GM12801 (cell line): ENCODE data around the gene DNAJC13.

Experiments
- TF ChIP-seq, protein P1 (sequence below): IDR thresholded peaks from one replicate; pipeline ENCODE4 v1.5.1; 2011; ENCODE audit warnings: control low read depth; ENCODE audit not compliant: insufficient read length; ENCODE audit errors: extremely low read depth

The DNAJC13 gene

DNA sequence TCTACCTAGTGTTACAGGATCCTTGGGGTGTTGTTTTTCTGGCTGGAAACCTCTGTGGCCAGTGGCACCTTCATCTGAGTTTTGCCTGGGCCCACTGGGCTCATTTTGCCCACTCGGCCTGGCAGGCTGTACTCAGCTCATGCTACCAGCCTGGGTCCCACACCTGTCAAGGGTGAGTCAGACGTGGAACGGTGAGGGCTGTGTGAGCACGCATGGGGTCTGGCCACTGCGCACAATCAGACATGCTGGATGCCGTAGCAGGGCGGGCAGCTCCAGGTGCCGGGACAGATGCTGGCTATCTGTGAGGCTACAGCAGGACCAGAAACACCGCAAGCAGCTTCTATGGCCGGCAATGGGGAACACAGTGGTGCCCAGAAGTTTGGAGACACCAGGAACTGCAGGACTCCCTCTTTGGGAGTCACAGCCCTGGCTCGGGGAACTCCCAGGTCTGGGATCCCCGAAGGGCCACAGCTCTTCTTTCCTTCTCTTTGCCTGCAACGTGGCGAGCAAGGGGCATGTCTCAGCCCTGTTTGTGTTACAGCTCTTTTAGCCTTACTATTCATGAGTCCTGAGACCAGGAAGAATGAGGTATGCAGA lies 35.9 kb upstream of the DNAJC13 start:
- TF ChIP-seq, protein P1, sequence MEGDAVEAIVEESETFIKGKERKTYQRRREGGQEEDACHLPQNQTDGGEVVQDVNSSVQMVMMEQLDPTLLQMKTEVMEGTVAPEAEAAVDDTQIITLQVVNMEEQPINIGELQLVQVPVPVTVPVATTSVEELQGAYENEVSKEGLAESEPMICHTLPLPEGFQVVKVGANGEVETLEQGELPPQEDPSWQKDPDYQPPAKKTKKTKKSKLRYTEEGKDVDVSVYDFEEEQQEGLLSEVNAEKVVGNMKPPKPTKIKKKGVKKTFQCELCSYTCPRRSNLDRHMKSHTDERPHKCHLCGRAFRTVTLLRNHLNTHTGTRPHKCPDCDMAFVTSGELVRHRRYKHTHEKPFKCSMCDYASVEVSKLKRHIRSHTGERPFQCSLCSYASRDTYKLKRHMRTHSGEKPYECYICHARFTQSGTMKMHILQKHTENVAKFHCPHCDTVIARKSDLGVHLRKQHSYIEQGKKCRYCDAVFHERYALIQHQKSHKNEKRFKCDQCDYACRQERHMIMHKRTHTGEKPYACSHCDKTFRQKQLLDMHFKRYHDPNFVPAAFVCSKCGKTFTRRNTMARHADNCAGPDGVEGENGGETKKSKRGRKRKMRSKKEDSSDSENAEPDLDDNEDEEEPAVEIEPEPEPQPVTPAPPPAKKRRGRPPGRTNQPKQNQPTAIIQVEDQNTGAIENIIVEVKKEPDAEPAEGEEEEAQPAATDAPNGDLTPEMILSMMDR = no peak

DNA sequence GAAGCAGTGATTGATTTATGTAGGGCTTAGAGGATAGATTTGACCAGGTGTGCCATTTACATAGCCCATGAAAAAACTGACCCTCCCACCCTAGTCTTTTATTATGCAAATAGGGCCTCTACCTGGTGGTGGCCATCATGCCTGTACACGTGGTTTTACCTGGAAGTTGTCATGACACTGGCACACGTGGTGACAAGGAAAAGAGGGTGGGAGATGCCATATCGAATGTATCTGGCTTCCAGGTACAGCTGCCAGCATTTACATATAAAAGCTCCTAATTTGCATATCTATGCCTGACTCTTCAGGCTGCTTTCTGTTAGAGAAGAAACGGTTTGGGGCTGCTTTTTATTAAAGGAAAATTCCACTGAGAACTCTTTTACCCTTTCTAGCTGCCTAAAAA lies 35.0 kb upstream of the DNAJC13 start:
- TF ChIP-seq, protein P1 = no peak

DNA sequence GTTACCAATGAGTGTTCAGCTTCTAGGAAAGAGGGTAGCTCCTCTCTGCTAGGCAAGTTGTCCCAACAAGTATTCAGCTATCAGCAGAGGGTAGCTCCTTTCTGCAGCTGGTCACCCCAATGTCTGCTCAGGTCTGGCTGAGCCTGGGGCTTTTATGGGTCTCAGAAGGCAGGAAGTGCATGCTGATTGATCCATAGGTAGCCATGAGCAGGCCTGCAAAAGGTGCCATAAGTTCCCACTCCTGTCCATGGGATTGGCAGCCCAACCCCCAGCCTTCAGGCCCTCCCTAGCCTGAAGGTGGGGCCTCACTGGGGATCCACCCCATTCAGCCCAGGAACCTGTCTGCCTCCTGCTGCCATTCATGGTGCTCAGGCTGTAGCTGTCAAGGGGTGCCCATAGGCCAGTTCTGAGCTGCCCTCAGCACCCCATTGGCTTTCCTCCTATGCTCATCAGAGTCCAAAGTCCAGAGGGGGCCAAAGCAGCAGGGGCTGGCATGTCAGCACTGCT lies 34.6 kb upstream of the DNAJC13 start:
- TF ChIP-seq, protein P1 = no peak

DNA sequence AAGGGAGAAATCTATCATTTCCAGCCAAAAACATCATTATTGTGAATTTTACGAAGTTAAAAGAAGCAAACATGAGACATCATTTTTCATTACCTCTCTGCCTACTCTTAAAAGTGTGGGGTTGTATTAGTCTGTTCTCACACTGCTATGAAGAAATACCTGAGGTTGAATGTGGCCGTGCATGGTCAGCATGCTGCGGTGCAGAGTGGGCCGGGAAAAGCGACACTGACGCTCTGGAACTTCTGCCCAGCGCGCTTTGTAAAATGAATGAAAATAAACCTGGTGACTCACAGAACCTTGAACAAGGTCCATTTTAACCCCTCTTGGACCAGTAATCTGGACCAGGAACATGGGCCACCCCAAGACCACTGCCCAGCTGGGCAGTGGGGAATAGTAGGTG lies 31.0 kb upstream of the DNAJC13 start:
- TF ChIP-seq, protein P1 = no peak

DNA sequence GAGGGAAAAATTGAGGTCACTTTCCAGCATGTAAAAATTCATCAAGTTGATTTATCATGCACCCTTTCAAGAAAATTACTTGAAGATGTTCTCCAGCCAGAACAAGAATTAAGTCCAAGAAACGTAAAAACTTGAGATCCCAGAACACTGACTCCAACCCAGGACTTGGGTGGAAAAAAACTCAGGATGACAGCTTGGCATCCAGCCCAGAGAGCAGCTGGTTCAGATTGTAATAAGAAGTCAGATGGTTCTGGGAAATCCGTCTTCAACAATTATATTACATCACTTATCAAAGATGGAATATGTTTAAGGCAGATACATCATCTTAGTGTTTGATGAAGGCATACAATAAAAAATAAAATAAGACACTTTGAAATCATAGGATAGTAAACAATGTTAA lies 23.0 kb upstream of the DNAJC13 start:
- TF ChIP-seq, protein P1 = no peak

DNA sequence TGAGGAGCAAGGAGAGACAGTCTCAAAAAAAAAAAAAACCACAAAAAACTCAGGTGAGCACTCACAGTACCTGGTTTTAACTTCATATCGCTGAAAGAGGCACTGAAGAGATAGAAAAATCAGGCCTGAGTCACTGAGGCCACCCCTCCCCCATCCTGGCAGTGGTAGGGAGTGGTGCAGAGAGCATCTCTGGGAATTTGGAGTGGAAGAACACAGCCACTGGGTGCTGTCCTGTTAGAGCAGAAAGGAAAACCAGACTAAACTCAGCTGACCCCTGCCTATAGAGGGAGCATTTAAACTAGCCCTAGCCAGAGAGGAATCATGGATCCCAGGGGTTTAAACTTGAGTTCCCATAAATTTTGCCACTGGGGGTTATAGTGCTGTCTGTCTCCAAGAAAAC lies 22.2 kb upstream of the DNAJC13 start:
- TF ChIP-seq, protein P1 = no peak

DNA sequence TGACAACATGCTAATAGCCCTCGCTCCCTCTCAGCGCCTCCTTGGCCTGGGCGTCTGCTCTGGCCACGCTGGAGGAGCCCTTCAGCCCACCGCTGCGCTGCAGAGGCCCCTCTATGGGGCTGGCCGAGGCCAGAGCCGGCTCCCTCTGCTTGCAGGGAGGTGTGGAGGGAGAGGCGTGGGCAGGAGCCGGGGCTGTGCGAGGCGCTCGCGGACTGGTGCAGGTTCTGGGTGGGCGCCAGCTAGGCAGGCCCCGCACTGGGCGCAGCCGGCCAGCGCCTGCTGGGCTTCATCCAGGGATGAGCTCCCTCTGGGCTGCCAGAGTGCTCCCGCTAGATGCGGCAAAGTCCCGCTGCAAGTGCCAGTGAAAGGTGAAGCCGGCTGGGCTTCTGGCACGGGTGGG lies 21.0 kb upstream of the DNAJC13 start:
- TF ChIP-seq, protein P1 = no peak
